HUES6 (cell line): ENCODE results near the gene DDB1.
A peak's percentile ranks its signal among the peaks of the same experiment; 100 is the strongest.

Source experiments
- H3K27ac ChIP-seq: 2 replicates; pipeline ENCODE4 v1.7.0; 2013; ENCODE audit warnings: low read depth, mild to moderate bottlenecking, low read length, inconsistent platforms
- H3K27me3 ChIP-seq: 2 replicates; pipeline ENCODE4 v1.6.1; 2013; ENCODE audit warnings: low read length; ENCODE audit not compliant: control insufficient read depth, insufficient read depth
- H3K36me3 ChIP-seq: 2 replicates; pipeline ENCODE4 v1.6.1; 2013; ENCODE audit warnings: low read length; ENCODE audit not compliant: control insufficient read depth, insufficient read depth
- H3K4me1 ChIP-seq: 2 replicates; pipeline ENCODE4 v1.6.1; 2013; ENCODE audit warnings: low read length; ENCODE audit not compliant: control insufficient read depth, insufficient read depth
- H3K4me3 ChIP-seq: 2 replicates; pipeline ENCODE4 v1.5.1; 2013; ENCODE audit warnings: low read depth, low read length
- H3K9ac ChIP-seq: one replicate; pipeline ENCODE4 v1.6.1; 2013; ENCODE audit warnings: mild to moderate bottlenecking, low read length
- H3K9me3 ChIP-seq: 2 replicates; pipeline ENCODE4 v1.6.1; 2013; ENCODE audit warnings: low read depth, low read length; ENCODE audit not compliant: control insufficient read depth, insufficient read depth

DDB1 gene

GRCh38 chr11:61343792-61344745 is 11.2 kb upstream of the DDB1 start:
- H3K4me3 ChIP-seq = no peak overlapping the region
- H3K9ac ChIP-seq = no peak overlapping the region
- no peak overlapping the region for H3K27ac ChIP-seq
- peaks cover 50% of the 10 kb centered on the region for H3K36me3 ChIP-seq
- no peaks in the 10 kb centered on the region for H3K4me1 ChIP-seq
- H3K9me3 ChIP-seq = no peaks in the 10 kb centered on the region
- no peaks in the 10 kb centered on the region for H3K27me3 ChIP-seq

- Histone ChIP-seq H3K4me3 (no peak overlapping the region), H3K4me1 (no peaks in the 10 kb centered on the region), H3K36me3 (peaks cover 56% of the 10 kb centered on the region), H3K9me3 (no peaks in the 10 kb centered on the region), H3K27ac (no peak overlapping the region), H3K9ac (no peak overlapping the region), H3K27me3 (no peaks in the 10 kb centered on the region)
These were observed 9.4 kb upstream of the DDB1 start for GRCh38 chr11:61342207-61342803.

GRCh38 chr11:61341706-61342105 is 8.8 kb upstream of the DDB1 start:
- Histone ChIP-seq H3K9ac (no peak overlapping the region), H3K9me3 (no peaks in the 10 kb centered on the region), H3K4me1 (no peaks in the 10 kb centered on the region), H3K27me3 (no peaks in the 10 kb centered on the region), H3K27ac (no peak overlapping the region), H3K4me3 (no peak overlapping the region), H3K36me3 (peaks cover 56% of the 10 kb centered on the region)

- no peaks in the 10 kb centered on the region for H3K9me3 ChIP-seq
- H3K36me3 ChIP-seq = peaks cover 52% of the 10 kb centered on the region
These were observed 8.1 kb upstream of the DDB1 start for GRCh38 chr11:61340979-61341378.

GRCh38 chr11:61339490-61339878 is 6.6 kb upstream of the DDB1 start:
- Histone ChIP-seq H3K9ac (no peak overlapping the region), H3K27ac (no peak overlapping the region), H3K4me1 (peaks cover 14% of the 10 kb centered on the region; the same call in 1 of the 2 replicates), H3K36me3 (peaks cover 40% of the 10 kb centered on the region), H3K4me3 (no peak overlapping the region), H3K9me3 (no peaks in the 10 kb centered on the region), H3K27me3 (no peaks in the 10 kb centered on the region)

More at GRCh38 chr11:61340979-61341378, 8.1 kb upstream of the DDB1 start:
- H3K27me3 ChIP-seq = no peaks in the 10 kb centered on the region
- no peak overlapping the region for H3K9ac ChIP-seq
- H3K4me1 ChIP-seq = peaks cover under 1% of the 10 kb centered on the region; the same call in 1 of the 2 replicates
- no peak overlapping the region for H3K4me3 ChIP-seq
- no peak overlapping the region for H3K27ac ChIP-seq

GRCh38 chr11:61338783-61339489 is 6.0 kb upstream of the DDB1 start:
- Histone ChIP-seq H3K27me3 (no peaks in the 10 kb centered on the region), H3K27ac (no peak overlapping the region), H3K4me1 (peaks cover 18% of the 10 kb centered on the region; the same call in 1 of the 2 replicates), H3K9me3 (no peaks in the 10 kb centered on the region), H3K36me3 (peaks cover 36% of the 10 kb centered on the region), H3K9ac (no peak overlapping the region), H3K4me3 (no peak overlapping the region)

GRCh38 chr11:61337706-61338470 is 5.0 kb upstream of the DDB1 start:
- Histone ChIP-seq H3K27me3 (no peaks in the 10 kb centered on the region), H3K27ac (no peak overlapping the region), H3K36me3 (peaks cover 27% of the 10 kb centered on the region), H3K4me1 (peaks cover 23% of the 10 kb centered on the region; the same call in 1 of the 2 replicates), H3K9ac (no peak overlapping the region), H3K9me3 (no peaks in the 10 kb centered on the region), H3K4me3 (no peak overlapping the region)

- Histone ChIP-seq H3K9me3 (no peaks in the 10 kb centered on the region), H3K27ac (no peak overlapping the region; the same call in 1 of the 2 replicates), H3K27me3 (no peaks in the 10 kb centered on the region), H3K36me3 (peaks cover 20% of the 10 kb centered on the region), H3K9ac (peak overlapping the region; percentile 40), H3K4me3 (no peak overlapping the region), H3K4me1 (peaks cover 30% of the 10 kb centered on the region)
These were observed 3.4 kb upstream of the DDB1 start for GRCh38 chr11:61336171-61336935.

GRCh38 chr11:61335355-61335710 is 2.4 kb upstream of the DDB1 start:
- no peaks in the 10 kb centered on the region for H3K9me3 ChIP-seq
- H3K27me3 ChIP-seq = no peaks in the 10 kb centered on the region
- no peak overlapping the region for H3K27ac ChIP-seq
- H3K36me3 ChIP-seq = peaks cover 23% of the 10 kb centered on the region
- H3K4me1 ChIP-seq = peaks cover 32% of the 10 kb centered on the region
- no peak overlapping the region for H3K9ac ChIP-seq
- H3K4me3 ChIP-seq = no peak overlapping the region
